WTC11 (cell line): ENCODE data around the gene ZNF841. TPM values are rescaled to one million over a fixed set of nuclear protein-coding genes. Genes with fewer than 3 reads are reported as not detected.

Experiments used
- ATAC-seq: fragments of 200-7000 bp; cut with Tn5 transposase; 2 replicates; pipeline ENCODE4 v1.10.0; 2021; ENCODE audit warnings: mild to moderate bottlenecking, moderate library complexity
- CTCF ChIA-PET: fragments of 300-600 bp; sonication (Branson Sonifier 250); formaldehyde crosslinking; loops from one replicate; lab custom pipeline; 2021; ENCODE audit warnings: antibody characterized with exemption; lab: Charles Lee
- POLR2A ChIA-PET: fragments of 350-600 bp; sonication (Branson Sonifier 250); formaldehyde crosslinking; loops from one replicate; lab custom pipeline; 2021; ENCODE audit warnings: antibody characterized with exemption; lab: Charles Lee
- DNase-seq: peaks from one replicate; pipeline ENCODE4 v3.0.0; 2021; ENCODE audit warnings: low spot score
- H3K27ac Mint-ChIP-seq: 2 replicates; pipeline ENCODE4 v1.8.0; 2021; ENCODE audit warnings: mixed read lengths
- H3K27me3 Mint-ChIP-seq: 2 replicates; pipeline ENCODE4 v1.8.0; 2021; ENCODE audit warnings: low read depth, mild to moderate bottlenecking, moderate library complexity, mixed read lengths
- H3K36me3 Mint-ChIP-seq: 2 replicates; pipeline ENCODE4 v1.8.0; 2021; ENCODE audit warnings: mixed read lengths
- H3K4me1 Mint-ChIP-seq: 2 replicates; pipeline ENCODE4 v1.8.0; 2022; ENCODE audit warnings: mixed read lengths
- H3K4me3 Mint-ChIP-seq: 2 replicates; pipeline ENCODE4 v1.8.0; 2021; ENCODE audit warnings: mild to moderate bottlenecking, moderate library complexity, mixed read lengths
- H3K9me3 Mint-ChIP-seq: 2 replicates; pipeline ENCODE4 v1.8.0; 2021; ENCODE audit warnings: mixed read lengths
- CBFB ChIP-seq: sonication (generic); formaldehyde crosslinking; IDR thresholded peaks from 2 replicates; pipeline ENCODE4 v1.8.1; 2022; ENCODE audit warnings: mild to moderate bottlenecking, low read depth, missing genetic modification reagents
- CDX4 ChIP-seq: fragments of 250-450 bp; sonication (Bioruptor Pico); IDR thresholded peaks from 2 replicates; pipeline ENCODE4 v1.9.0; 2021; ENCODE audit warnings: moderate library complexity, mild to moderate bottlenecking, inconsistent platforms, borderline replicate concordance
- CREM ChIP-seq: sonication (generic); formaldehyde crosslinking; IDR thresholded peaks from 2 replicates; pipeline ENCODE4 v1.8.1; 2022; ENCODE audit warnings: mild to moderate bottlenecking, missing genetic modification reagents, moderate library complexity
- CTCF ChIP-seq: fragments of 200-600 bp; IDR thresholded peaks from 2 replicates; pipeline ENCODE4 v1.8.0; 2022; ENCODE audit warnings: antibody characterized with exemption
- ETV6 ChIP-seq: sonication (generic); formaldehyde crosslinking; IDR thresholded peaks from 2 replicates; pipeline ENCODE4 v1.8.1; 2022; ENCODE audit warnings: mild to moderate bottlenecking, missing genetic modification reagents
- FOXJ3 ChIP-seq: sonication (generic); formaldehyde crosslinking; IDR thresholded peaks from 2 replicates; pipeline ENCODE4 v1.9.0; 2021; ENCODE audit warnings: missing genetic modification reagents, mild to moderate bottlenecking, borderline replicate concordance
- FOXK1 ChIP-seq: sonication (generic); formaldehyde crosslinking; IDR thresholded peaks from 2 replicates; pipeline ENCODE4 v1.8.0; 2022; ENCODE audit warnings: mild to moderate bottlenecking, moderate library complexity, missing genetic modification reagents
- FOXP1 ChIP-seq: sonication (generic); formaldehyde crosslinking; IDR thresholded peaks from 2 replicates; pipeline ENCODE4 v1.8.0; 2022; ENCODE audit warnings: missing genetic modification reagents, mild to moderate bottlenecking, moderate library complexity, borderline replicate concordance
- GRHL2 ChIP-seq: fragments of 250-450 bp; sonication (Bioruptor Pico); IDR thresholded peaks from 2 replicates; pipeline ENCODE4 v1.8.0; 2022; ENCODE audit warnings: mild to moderate bottlenecking, moderate library complexity; ENCODE audit not compliant: insufficient replicate concordance, severe bottlenecking
- HMGA2 ChIP-seq: fragments of 250-450 bp; sonication (Bioruptor Pico); IDR thresholded peaks from 2 replicates; pipeline ENCODE4 v1.4.0; 2021; ENCODE audit warnings: mild to moderate bottlenecking, moderate library complexity
- JUN ChIP-seq: sonication (generic); formaldehyde crosslinking; IDR thresholded peaks from 2 replicates; pipeline ENCODE4 v1.8.0; 2023; ENCODE audit warnings: mild to moderate bottlenecking, missing genetic modification reagents
- MAX ChIP-seq: sonication (generic); formaldehyde crosslinking; IDR thresholded peaks from 2 replicates; pipeline ENCODE4 v1.8.0; 2022; ENCODE audit warnings: mild to moderate bottlenecking, missing genetic modification reagents
- MLX ChIP-seq: sonication (generic); formaldehyde crosslinking; IDR thresholded peaks from 2 replicates; pipeline ENCODE4 v1.8.1; 2023; ENCODE audit warnings: mild to moderate bottlenecking, missing genetic modification reagents, moderate library complexity
- MXD4 ChIP-seq: fragments of 250-450 bp; sonication (Bioruptor Pico); IDR thresholded peaks from 2 replicates; pipeline ENCODE4 v1.8.0; 2021; ENCODE audit warnings: mild to moderate bottlenecking, moderate library complexity, borderline replicate concordance
- NFATC4 ChIP-seq: fragments of 250-450 bp; sonication (Bioruptor Pico); IDR thresholded peaks from 2 replicates; pipeline ENCODE4 v1.9.0; 2021; ENCODE audit warnings: mild to moderate bottlenecking
- NFE2L1 ChIP-seq: sonication (generic); formaldehyde crosslinking; IDR thresholded peaks from 2 replicates; pipeline ENCODE4 v1.8.1; 2023; ENCODE audit warnings: missing genetic modification reagents
- NFYB ChIP-seq: sonication (generic); formaldehyde crosslinking; conservative IDR thresholded peaks from 2 replicates; pipeline ENCODE4 v1.8.0; 2022; ENCODE audit warnings: low read depth, missing genetic modification reagents
- OVOL2 ChIP-seq: fragments of 250-450 bp; sonication (Bioruptor Pico); IDR thresholded peaks from 2 replicates; pipeline ENCODE4 v1.9.0; 2021; ENCODE audit warnings: mild to moderate bottlenecking, borderline replicate concordance
- RORB ChIP-seq: fragments of 250-450 bp; sonication (Bioruptor Pico); IDR thresholded peaks from 2 replicates; pipeline ENCODE4 v1.9.0; 2021; ENCODE audit warnings: mild to moderate bottlenecking
- USF2 ChIP-seq: sonication (generic); formaldehyde crosslinking; IDR thresholded peaks from 2 replicates; pipeline ENCODE4 v1.8.1; 2023; ENCODE audit warnings: mild to moderate bottlenecking, missing genetic modification reagents, moderate library complexity
- ZBTB21 ChIP-seq: sonication (generic); formaldehyde crosslinking; IDR thresholded peaks from 2 replicates; pipeline ENCODE4 v1.8.1; 2023; ENCODE audit warnings: mild to moderate bottlenecking, missing genetic modification reagents, borderline replicate concordance
- ZNF263 ChIP-seq: sonication (generic); formaldehyde crosslinking; IDR thresholded peaks from 2 replicates; pipeline ENCODE4 v1.8.1; 2022; ENCODE audit warnings: low read depth, mild to moderate bottlenecking, moderate library complexity, missing genetic modification reagents
- ZNF281 ChIP-seq: sonication (generic); formaldehyde crosslinking; IDR thresholded peaks from 2 replicates; pipeline ENCODE4 v1.8.0; 2023; ENCODE audit warnings: mild to moderate bottlenecking, missing genetic modification reagents
- ZNF423 ChIP-seq: fragments of 250-450 bp; sonication (Bioruptor Pico); IDR thresholded peaks from 2 replicates; pipeline ENCODE4 v2.1.2; 2022; ENCODE audit warnings: mild to moderate bottlenecking, moderate library complexity
- ZNF671 ChIP-seq: fragments of 250-450 bp; sonication (Bioruptor Pico); IDR thresholded peaks from 2 replicates; pipeline ENCODE4 v1.8.0; 2021; ENCODE audit warnings: mild to moderate bottlenecking
- total RNA-seq: library from RNA; stranded (reverse); gene quantifications from 3 replicates; pipeline ENCODE4 v1.2.3, GENCODE V29; 2021

Gene ZNF841
- total RNA-seq, 1 experiment from 2014 or later: 27.9 TPM

GRCh38 chr19:52028780-52029123 is 66.8 kb downstream of the ZNF841 start (continued):
- no peak for TF ChIP-seq CDX4 (CRISPR knock-in tag)

GRCh38 chr19:52028027-52028779 is 67.4 kb downstream of the ZNF841 start, which contains the start of gene ZNF614:
Gene ZNF614 (minus strand): TSS chr19:52028379. CDS start chr19:52025745, 2,634 bp downstream.
- CTCF ChIA-PET: interaction anchor here (1.0 kb wide), 1 partner anchor 209 kb away, joined by 3 read pairs; no protein-coding TSS in a partner anchor
- ATAC-seq (peak; percentile 94), DNase-seq (peak; percentile 91)
- peaks cover 55% of the 10 kb centered on the region for H3K36me3 Mint-ChIP-seq
- H3K27me3 Mint-ChIP-seq: no peaks in the 10 kb centered on the region
- H3K4me1 Mint-ChIP-seq: peaks cover 12% of the 10 kb centered on the region
- H3K27ac Mint-ChIP-seq: peak within 1 kb of the TSS; percentile 91
- peak within 1 kb of the TSS; percentile 86 for H3K4me3 Mint-ChIP-seq
- peaks cover 26% of the 10 kb centered on the region for H3K9me3 Mint-ChIP-seq
- POLR2A ChIA-PET: no interaction called here
- TF ChIP-seq FOXK1 (CRISPR knock-in tag) (peak; percentile 82), USF2 (no peak), MXD4 (CRISPR knock-in tag) (no peak), FOXP1 (peak; percentile 79), FOXJ3 (CRISPR knock-in tag) (no peak), GRHL2 (CRISPR knock-in tag) (no peak), NFYB (CRISPR knock-in tag) (no peak), ZNF281 (no peak), CREM (CRISPR knock-in tag) (peak; percentile 99), OVOL2 (CRISPR knock-in tag) (no peak), RORB (CRISPR knock-in tag) (no peak), MAX (CRISPR knock-in tag) (peak; percentile 87), ETV6 (CRISPR knock-in tag) (peak; percentile 74; the same call in 1 of the 2 replicates), CBFB (CRISPR knock-in tag) (no peak), CTCF (no peak), ZNF671 (CRISPR knock-in tag) (no peak), HMGA2 (CRISPR knock-in tag) (no peak), ZBTB21 (no peak), ZNF263 (CRISPR knock-in tag) (no peak), NFE2L1 (peak; percentile 51; the same call in 1 of the 2 replicates), ZNF423 (no peak), NFATC4 (no peak), MLX (CRISPR knock-in tag) (no peak), JUN (CRISPR knock-in tag) (no peak)
